ENCODE measurements around the gene ROR1.
A peak's percentile ranks its signal among the peaks of the same experiment; 100 is the strongest.

Gene ROR1

DNA sequence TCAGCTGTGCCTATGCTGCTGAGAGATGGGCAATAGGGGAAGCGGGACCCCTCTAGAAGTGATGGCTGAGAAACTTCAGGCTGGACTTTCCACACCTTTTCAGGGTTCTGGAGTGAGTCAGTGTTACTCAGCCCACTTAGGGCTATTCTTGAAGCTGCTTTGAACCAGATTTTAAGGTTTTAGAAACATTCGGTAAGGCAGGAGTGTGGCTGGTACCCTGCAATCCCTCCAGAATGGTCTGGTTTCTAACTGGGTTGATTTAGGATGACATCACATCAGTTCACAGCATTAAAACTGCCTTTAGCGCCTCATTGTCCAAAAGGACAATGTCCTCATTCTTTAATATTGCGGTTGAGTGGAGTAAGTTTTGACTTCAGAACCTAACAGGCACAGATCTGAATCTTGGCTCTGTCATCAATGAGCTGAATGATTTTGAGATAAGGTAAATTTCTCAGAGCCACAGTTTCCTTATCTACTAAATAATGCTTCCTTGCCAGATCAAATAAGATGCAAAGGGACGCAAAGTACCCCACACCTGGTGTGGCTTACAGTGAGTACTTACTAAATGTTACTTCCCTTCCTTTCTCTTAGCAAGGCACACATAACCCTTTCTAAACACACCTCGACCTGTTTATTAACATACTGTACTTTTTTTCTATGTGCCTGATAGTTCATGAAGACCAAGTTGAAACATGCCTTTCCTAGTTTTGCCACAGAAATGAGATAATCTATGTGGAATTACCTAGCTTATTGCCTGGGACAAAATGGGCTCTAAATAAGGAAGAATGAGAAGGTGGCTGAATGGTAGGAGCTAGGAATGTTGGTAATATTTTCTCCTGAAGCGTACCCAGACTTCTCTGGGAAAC lies 209.8 kb downstream of the ROR1 start:
- no peak for DNase-seq

DNA sequence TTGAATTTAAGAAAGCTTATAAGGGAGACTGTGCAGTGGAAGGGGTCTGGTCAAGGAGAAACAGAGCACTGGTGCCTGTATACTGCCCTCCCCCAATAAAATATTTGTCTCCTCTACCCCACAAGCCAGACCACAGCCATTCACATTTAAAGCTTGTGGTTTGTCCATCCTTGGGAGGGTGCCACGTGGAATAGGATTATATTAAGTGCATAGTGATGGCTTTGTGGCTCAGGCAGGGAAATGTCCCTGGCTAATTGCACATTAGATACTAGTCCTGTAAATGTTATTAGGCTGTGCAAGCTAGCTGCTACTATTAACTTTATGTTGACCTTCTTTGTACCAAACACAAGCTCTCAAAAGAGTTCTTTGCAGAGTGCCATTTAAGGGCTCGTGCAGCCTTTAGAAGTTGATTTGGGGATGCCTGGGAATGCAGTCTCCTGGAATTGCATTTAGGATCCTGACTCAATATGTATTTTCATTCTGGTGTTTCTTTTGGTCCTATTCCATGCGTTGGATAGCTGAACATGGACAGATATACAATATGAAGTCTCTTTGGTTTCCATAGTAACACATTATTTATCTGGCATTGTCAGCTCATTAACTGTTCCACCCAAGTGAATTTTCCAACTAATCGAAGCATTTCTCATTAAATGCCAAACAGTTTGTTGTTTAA lies 210.6 kb downstream of the ROR1 start:
- no peak for DNase-seq

DNA sequence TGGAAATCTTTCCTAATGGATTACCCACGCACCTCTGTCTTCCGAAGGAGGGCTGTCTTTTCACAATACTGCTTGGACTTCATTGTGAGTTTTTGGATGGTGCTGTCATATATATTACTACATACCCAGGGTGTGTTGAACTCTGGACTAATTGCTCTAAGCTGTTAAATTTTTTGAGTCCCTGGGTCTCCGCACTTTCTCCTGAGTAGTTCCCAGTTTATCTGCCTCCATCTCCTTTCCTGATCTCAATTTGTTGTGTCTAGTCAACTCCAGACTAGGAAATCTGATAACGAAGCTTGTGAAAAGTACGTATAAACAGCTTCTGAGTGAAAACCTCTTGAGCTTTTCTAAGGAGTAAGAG lies 211.1 kb downstream of the ROR1 start:
- no peak for DNase-seq

DNA sequence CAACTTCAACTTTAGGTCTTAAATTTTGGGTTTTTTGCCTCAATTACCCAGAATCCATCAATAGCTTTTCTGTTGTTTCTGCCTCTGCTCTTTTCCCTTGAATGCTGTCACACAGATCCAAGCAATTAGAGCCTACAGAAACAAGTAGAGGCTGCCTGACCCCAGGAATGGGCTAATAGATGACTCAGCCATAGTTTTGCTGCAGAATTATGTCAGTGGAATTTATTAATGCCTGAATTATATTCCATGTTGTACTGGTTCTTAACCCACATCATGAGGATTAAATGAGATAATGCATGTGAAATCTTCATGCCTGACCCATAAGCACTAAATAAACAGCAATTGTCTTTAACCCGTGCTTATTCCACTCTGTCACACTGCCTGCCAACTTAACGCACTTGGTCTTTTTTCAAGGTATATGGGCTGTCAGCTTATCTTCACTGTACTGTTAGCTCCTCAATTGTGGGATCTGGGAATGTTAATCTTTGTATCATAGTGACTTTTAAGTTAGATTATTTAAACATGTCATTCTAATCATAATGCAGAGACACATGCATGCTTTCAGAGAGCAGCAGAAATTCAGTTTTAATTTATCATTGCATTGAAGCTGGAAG lies 213.3 kb downstream of the ROR1 start:
- no peak for DNase-seq

DNA sequence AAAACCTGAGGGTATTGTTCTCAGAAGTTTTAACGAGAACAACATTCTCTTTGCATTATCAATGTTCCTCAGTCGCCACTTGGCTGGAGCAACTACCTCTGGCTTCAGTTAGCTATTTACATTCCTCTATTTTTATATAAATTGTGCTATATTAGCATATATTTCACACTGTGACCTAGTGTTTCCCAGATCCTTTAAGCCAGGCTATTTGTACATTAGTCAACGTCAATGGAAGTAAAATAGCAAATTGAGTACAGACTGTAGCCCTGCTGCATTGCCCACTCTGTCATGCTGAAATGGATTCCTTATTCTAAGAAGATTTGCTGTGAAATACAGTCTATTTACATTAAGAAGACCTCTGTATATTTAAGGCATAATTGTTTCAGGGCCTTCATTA lies 213.8 kb downstream of the ROR1 start:
- no peak for DNase-seq

DNA sequence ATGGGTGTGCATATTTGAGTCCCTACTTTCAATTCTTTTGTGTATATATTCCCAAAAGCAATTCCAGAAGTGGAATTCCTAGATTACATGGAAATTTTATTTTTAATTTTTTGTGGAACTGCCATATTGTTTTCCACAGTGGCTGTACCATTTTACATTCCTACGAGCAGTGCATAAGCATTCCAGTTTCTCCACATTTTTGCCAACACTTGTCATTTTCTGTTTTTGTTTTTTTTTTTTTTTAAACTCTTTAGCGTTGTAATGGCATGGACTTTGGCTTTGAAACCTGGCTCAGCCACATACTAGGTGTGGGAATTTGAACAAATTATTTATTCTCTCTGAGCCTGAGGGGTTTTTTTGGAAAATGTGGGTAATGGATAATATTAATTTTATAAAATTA lies 215.1 kb downstream of the ROR1 start:
- no peak for DNase-seq

DNA sequence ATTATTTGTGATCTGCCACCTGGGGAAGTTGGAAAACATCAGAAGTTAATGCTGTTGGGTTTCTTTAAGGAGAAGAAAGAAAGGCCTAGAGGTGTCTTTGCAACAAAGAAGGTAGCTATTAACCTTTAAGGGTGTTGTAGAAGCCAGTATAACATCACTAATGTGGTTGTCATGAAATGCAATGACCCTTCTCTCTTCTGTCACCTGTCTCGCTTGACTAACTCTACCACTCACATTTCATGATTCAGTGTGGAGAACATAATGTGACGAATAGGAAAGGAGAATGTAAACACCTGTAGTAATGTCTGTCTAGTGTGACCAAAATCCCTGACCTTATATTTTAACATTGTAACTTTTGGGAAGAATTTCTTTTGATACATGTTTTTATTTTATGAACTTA lies 217.9 kb downstream of the ROR1 start:
- no peak for DNase-seq

DNA sequence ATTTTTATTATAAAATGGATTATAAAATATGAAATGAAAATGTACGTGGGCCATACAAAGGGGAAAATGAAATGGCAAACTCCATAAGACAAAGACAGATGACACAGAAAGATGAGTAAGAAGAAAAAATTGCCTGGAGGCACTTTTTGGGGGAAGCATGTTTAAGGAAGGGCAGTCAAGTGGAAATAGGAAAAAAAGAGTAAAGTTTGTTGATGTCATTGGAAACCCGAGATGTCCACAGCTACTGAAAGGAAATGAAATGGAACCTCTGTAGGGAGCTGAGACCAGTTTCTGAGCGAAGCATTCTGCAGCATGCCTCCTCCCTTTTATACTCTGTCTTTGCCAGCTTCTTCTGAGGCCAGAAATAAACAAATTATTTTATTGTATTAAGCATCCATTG lies 226.2 kb downstream of the ROR1 start:
- no peak for DNase-seq

DNA sequence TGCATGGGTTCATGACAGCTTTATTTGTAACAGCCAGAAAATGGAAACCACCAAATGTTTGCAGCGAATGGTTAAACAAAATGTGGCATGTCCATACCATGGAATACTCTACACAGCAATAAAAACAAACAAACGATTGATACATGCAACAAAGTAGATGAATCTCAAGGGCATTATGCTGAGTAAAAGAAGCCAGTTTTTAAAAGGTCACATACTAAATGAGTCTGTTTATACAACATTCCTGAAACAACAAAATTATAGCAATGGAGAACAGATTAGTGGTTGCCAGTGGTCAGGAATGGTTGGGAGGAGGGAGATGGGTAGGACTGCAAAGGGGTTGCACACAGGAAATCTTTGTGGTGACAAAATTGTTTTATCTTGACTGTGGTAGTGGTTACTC lies 227.2 kb downstream of the ROR1 start:
- no peak for DNase-seq

DNA sequence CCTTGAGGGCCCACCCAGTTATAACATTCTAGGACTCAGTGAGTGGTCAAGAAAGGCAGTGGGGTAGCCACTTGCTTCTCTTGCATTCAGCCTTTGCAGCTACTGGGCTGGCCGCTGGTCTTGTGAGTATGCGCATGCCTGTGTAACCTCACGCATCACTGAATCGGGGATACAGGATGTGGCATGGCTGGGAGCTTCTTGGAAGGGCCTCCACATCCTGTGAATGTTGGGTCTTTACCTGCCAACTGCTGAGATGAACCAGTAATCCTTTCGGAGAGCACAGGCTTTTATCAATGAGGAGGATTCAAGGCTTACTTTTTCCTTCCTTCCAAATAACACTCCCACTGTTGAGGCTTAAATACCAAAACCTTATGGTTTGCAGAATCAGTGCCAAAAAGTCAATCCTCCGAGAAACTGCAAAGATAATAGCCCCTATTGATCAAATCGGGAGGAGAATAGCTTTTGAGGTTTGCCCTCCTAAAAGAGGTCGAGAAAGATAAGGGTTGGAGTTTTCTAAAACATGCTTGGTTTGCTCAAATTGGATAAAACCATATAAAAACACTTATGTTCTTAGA lies 230.7 kb downstream of the ROR1 start:
- DNase-seq: no peak

DNA sequence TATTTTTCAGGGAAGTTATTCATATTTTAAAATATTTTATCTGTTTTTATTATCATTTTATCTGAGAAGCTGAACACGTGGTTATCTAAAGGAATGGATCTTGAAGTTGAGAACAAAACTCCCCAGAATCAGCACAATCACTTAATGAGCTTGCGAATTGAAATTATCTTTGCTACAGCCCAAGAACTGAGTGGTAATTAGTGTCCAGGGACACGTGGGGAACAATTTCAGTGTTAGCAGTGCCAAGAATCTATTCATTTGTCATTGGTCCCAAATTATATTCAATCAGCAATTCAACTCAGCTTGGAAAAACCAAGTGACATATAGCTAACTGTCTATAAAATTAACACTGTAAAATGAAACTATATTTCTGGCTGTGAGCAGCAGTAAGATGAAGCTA lies 232.0 kb downstream of the ROR1 start:
- DNase-seq: no peak

DNA sequence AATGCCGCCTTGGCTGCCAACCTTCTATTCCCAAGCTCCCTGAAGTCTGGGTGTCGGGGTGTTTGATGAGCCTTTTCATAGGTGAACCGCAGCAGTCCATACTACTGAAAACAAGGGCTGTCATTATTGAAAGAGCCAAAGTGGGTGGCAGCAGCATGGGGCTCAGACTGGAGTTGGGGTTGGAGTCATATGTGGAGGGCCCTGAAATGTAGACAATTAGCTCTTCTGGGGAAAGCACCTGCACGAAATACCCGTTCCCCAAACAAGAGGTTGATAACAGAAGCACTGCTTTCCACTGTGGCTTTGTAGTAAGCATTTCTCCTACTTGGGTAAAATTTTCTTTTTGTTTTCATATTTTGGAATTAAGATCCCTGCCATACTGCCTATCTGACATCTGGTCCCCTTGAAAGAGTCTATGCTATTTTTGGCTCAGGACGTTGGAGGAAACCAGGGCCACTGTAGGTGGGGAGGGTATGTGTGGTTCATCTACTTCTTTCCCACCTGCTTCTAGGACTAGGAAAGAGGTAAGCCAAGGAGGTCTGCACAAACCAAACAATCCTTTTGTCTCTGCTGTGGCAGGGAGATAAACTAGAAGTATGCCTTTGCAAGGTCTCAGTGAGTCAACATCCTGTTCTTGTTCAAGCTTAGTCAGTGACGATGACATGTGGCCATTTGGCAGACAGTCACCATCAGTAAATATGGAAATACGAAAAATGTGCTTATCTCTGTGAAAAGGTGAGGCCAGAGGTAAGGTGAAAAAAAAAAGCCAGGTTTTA lies 232.6 kb downstream of the ROR1 start:
- DNase-seq: no peak

DNA sequence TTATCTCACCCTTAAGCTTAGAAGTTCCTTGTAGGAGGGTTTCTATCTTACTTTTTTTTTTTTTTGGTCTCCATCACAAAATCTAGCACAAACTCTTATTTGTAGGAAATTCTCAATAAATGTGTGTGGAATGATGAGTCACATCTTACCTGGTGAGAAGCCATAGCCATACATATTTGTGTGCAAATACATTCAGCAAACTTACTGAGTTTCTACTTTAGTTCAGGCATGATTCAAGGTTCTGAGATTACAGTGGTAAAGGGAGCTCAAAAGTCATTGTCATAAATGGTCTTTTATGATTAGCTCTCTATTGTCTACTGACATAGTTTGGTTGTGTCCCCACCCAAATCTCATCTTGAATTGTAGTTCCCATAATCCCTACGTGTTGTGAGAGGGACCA lies 236.5 kb downstream of the ROR1 start:
- DNase-seq: no peak

DNA sequence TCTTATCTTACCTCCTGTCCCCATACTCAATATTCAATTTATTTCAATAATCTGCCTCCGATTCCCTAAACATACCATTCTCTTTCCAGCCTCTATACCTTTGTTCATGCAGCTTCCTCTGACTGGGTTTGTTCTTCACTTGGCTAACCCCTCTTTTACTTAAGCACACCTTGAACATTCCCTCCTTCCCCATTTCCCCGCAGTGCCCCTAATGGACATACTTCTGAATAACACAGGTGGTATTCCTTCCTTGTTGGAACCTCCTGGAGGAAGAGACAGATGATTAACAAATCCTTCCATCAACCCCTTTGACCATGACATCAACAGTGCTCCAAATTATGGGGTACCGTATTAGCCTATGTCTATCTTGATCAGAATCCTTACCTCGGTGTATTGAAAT lies 239.6 kb downstream of the ROR1 start:
- DNase-seq: no peak

DNA sequence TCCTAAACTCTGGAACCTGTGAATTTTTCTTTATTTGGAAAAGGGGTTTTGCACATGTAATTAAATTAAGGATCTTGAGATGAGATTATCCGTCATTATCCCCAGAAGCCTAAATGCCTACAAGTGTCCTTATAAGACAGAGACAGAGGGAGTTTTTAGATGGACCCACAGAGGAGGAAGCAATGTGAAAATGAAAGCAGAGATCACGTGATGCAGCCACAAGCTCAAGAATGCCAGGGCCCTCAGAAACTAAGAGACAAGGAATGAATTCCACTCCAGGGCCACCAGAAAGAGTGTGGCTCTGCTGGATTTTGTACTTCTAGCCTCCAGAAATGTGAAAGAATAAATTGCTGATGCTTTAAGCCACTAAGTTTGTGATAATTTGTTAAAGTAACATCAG lies 246.0 kb downstream of the ROR1 start:
- DNase-seq: peak in 2 of 6 experiments; percentile 7 to 18

DNA sequence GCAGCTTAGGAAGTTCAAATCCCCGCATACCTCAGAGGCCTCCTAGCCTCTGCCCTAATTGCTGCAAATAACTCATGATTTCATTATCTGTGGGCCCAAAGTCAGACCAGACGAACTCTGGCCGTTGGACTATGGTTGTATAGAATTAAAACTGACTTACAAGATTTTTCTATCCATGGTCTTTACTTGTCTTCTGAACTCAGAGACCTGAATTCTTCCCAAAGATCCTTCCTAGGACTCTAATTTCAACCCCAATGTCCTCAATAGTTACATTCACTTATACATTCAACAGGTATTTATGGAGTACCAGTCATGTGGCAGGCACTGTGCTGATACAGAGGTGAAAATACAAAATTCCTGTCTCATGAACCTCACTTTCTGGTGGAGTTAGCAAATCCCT lies 247.2 kb downstream of the ROR1 start:
- DNase-seq: no peak

DNA sequence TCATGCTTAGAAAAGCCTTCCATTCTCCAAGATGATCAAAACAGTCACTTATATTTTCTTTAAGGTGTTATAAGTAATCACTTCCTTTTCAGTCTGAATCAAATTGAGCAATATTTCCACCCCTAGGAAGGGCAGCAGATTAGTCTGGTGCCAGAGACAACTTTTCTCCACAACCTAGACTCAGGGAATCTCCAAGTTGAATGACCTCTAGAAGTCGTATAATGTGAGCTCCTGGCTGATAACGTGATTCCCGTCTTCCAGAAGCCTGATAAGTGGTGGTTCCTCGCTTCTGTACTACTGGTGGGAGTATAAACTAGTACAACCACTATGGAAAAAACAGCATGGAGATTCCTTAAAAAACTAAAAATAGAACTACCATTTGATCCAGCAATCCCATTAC lies 251.2 kb downstream of the ROR1 start:
- no peak for DNase-seq

DNA sequence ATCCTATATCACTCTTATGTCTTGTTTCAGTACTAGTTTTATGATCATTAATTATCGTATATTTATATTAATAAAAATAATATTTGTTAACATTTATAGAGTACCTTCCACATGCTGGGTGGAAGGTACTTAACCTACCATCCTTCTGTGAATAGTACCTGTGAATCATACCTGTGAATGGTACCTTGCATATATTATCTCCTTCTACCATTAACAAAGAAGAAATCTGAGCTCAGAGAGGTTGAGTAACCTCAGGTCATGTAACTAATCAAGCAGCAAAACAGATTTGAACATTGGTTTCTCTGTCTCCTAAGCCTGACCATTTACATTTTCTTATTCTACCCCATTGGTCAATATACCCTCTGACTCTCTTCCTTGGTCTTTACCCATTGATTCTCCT lies 255.2 kb downstream of the ROR1 start:
- no peak for DNase-seq

DNA sequence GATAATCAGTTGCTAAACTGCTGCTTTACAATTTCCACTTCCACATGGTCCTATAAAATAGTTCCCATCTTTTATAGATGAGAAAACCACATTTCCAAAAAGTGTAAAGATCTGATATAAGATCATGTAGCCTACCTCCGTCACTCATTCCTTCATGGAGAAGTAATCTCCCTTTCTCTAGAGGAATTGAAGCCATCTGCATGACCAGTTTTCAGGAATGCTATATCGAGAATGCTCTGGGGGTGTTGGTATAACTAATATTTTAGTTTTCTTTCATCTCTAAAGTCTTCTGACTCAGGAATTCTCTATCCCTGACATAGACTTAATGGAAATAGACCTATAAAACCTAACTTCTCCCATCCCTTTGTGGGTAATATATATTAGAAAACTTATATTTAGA lies 256.6 kb downstream of the ROR1 start:
- DNase-seq: no peak

DNA sequence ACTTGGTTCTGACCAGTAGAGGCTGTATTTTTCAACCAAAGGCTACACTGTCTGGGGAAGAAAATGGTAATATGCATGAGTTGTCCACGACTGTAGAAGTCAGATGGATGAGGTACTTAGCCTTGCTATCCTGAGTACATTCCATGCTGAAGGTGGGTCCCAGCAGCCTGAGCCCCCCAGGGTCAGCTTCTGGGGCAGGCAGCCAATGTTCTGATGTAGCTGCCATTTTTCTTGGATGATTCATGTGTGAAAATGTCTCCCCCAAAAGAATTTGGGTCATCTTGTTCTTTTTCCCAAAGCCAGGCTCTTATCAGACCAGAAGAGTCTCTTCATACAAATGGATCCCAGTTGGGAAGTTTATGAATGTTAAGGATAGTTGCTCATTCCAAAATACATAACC lies 257.4 kb downstream of the ROR1 start:
- DNase-seq: no peak

DNA sequence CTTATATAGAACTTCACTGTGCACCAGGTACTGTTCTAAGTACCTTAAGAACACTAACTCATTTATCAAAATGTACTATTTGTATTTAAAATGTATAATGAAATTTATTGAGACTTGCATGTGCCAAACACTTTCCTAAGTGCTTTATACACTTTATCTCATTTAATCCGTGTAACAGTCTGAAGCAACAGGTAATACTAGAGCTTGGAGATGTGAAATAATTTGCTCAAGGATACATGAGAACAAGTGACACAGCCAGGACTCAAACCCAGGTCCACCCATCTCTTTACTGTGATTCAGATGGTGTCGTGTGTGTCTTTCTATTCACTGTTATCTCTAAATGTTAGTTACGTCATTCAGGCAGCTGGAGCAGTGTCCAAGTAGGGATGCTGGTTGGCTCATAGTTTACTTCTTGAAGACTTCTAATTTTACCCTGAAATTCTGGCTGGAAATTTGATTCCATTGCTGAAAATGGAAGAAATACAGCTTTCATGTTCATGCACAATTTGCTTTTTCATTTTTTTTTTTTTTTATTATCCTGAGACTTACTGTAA lies 259.9 kb downstream of the ROR1 start:
- DNase-seq: no peak

DNA sequence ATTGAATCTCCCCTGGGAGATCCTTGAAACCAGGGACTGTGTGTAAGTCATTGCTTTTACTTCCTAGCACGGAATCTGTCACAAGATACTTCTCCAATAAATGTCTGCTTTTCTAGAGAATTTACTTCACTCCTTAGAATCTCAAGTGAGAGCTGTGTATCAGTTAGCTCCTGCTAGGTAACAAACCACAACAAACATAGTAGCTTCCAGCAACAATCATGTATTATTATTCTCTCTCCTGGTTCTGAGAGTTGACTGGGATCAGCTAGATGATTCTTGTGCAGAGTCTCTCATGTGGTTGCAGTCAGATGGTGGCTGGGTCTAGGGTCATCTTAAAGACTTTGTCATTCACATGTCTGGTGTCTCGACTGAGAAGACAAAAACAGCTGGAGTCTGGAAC lies 262.7 kb downstream of the ROR1 start:
- DNase-seq: no peak

DNA sequence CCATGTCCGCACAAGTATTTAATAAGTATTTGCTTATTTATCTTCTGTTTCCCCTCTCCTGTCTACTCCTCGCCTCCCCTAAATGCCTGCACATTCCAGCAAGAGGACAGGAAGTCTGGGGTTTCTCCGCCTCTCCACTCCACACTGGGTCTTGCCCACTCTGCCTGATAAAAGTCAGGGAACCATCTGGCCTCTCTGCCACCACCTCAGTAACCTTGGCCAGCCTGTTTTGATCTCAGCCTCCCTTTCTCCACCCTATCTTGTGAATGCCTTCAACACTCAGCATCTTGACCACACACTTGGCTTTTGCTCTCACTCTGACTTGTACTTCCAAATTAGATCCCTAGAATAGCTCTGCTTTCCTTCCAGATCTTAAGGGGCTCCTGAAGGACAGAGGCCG lies 264.3 kb downstream of the ROR1 start:
- no peak for DNase-seq

All from stimulated activated naive CD4-positive, alpha-beta T cell (primary cell).